ENCODE data around the gene LRPAP1.
"Not testable (repeated sequence)": the region's sequence is repeated elsewhere in the genome, so short reads cannot be mapped to it uniquely, and the experiment has no call there.

Gene LRPAP1

DNA sequence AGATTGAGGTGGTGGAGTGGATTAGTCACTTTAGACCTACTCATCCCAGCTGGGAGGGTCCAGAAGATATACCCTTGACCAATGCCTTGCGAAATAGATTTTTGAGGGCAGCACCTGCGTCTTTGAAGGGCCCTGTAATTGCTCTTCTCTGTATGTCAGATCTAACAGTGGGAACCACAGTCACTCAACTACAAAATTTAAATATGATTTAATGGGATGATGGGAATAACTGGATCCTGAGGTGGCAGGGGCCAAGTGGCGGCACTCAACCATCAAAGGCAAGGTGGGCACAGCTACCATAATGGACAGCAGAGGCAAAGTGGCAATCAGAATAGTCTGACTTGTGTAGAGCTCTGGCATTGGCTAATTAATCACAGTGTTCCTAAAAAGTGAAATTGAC lies 76.6 kb downstream of the LRPAP1 start:
- not testable (repeated sequence) for DNase-seq

Data from NCI-H524 treated with DMSO at 0.1 percent for 48 hours (cell line).